GM18907 (cell line): Measurements from ENCODE around the gene ATXN10.
"Not testable (repeated sequence)": the region's sequence is repeated elsewhere in the genome, so short reads cannot be mapped to it uniquely, and the experiment has no call there.

ENCODE experiments used
- ATAC-seq: cut with Tn5 transposase; IDR thresholded peaks from one replicate; pipeline ENCODE4 v1.9.1; 2021; ENCODE audit warnings: mild to moderate bottlenecking, moderate library complexity; ENCODE audit not compliant: unreplicated experiment

ATXN10 gene

GRCh38 chr22:45640941-45641621 is 30.6 kb upstream of the ATXN10 start:
- ATAC-seq: no peak

- no peak for ATAC-seq
These were observed 28.6 kb upstream of the ATXN10 start for GRCh38 chr22:45642986-45643385.

- no peak for ATAC-seq
These were observed 26.9 kb upstream of the ATXN10 start for GRCh38 chr22:45644714-45645113.

GRCh38 chr22:45645150-45645525 is 26.5 kb upstream of the ATXN10 start:
- no peak for ATAC-seq

- ATAC-seq: no peak
These were observed 25.9 kb upstream of the ATXN10 start for GRCh38 chr22:45645526-45646414.

GRCh38 chr22:45647532-45648225 is 24.0 kb upstream of the ATXN10 start:
- no peak for ATAC-seq

GRCh38 chr22:45648301-45649117 is 23.1 kb upstream of the ATXN10 start:
- ATAC-seq: no peak

GRCh38 chr22:45649809-45650208 is 21.8 kb upstream of the ATXN10 start:
- ATAC-seq: no peak

- ATAC-seq: no peak
These were observed 20.9 kb upstream of the ATXN10 start for GRCh38 chr22:45650721-45651120.

- no peak for ATAC-seq
These were observed 19.6 kb upstream of the ATXN10 start for GRCh38 chr22:45651931-45652528.

- no peak for ATAC-seq
These were observed 15.1 kb upstream of the ATXN10 start for GRCh38 chr22:45656577-45656976.

GRCh38 chr22:45657701-45658100 is 13.9 kb upstream of the ATXN10 start:
- no peak for ATAC-seq

- no peak for ATAC-seq
These were observed 7.4 kb upstream of the ATXN10 start for GRCh38 chr22:45664136-45664646.

- no peak for ATAC-seq
These were observed 4.1 kb upstream of the ATXN10 start for GRCh38 chr22:45667486-45667885.

GRCh38 chr22:45670363-45670762 is 1.3 kb upstream of the ATXN10 start:
- ATAC-seq: not testable (repeated sequence)

- ATAC-seq: peak; percentile 7
These were observed 452 bp upstream of the ATXN10 start for GRCh38 chr22:45670981-45671782.

- ATAC-seq: no peak
These were observed 1.2 kb downstream of the ATXN10 start for GRCh38 chr22:45672564-45673481.

GRCh38 chr22:45673482-45674175 is 2.0 kb downstream of the ATXN10 start:
- ATAC-seq: no peak
